Heart left ventricle (tissue), 16 donors: ENCODE measurements around the gene CYP19A1. TPM values are rescaled to one million over a fixed set of nuclear protein-coding genes. Genes with fewer than 3 reads are reported as not detected.

Experiments used
- ATAC-seq, 4 donors: fragments of 200-7000 bp; cut with Tn5 transposase; one replicate each; pipeline ENCODE4 v1.9.1; 2020 to 2022; ENCODE audit warnings: moderate library complexity in 4 of 4, mild to moderate bottlenecking in 3 of 4, moderate number of reproducible peaks in 1 of 4
- DNase-seq, 5 donors: peaks; one replicate each; pipeline ENCODE4 v3.0.0-alpha.2; 2020
- H3K27ac ChIP-seq, 12 donors: fragments of 200-600 bp; sonication (generic) in 4 of 12; one replicate each; pipeline versions ENCODE4 v1.5.0 to v1.8.0; 2016 to 2022; ENCODE audit warnings: mild to moderate bottlenecking in 2 of 12
- H3K27me3 ChIP-seq, 9 donors: fragments of 200-600 bp; sonication (generic) in 2 of 9; one replicate each; pipeline versions ENCODE4 v1.5.1 to v1.8.0; 2016 to 2022; ENCODE audit warnings: mild to moderate bottlenecking in 3 of 9
- H3K36me3 ChIP-seq, 9 donors: fragments of 200-600 bp; sonication (generic) in 2 of 9; one replicate each; pipeline versions ENCODE4 v1.5.0 to v1.8.0; 2018 to 2022; ENCODE audit warnings: mild to moderate bottlenecking in 2 of 9
- H3K4me1 ChIP-seq, 12 donors: fragments of 200-600 bp; sonication (generic) in 4 of 12; one replicate each; pipeline versions ENCODE4 v1.5.0 to v1.8.0; 2016 to 2022; ENCODE audit warnings: mild to moderate bottlenecking in 3 of 12
- H3K4me3 ChIP-seq, 12 donors: fragments of 200-600 bp; sonication (generic) in 4 of 12; one replicate each; pipeline versions ENCODE4 v1.5.0 to v1.8.0; 2017 to 2022; ENCODE audit warnings: mild to moderate bottlenecking in 9 of 12, moderate library complexity in 4 of 12
- H3K9me3 ChIP-seq, 12 donors: fragments of 200-600 bp; sonication (generic) in 4 of 12; one replicate each; pipeline versions ENCODE4 v1.5.0 to v1.8.0; 2016 to 2022; ENCODE audit warnings: mild to moderate bottlenecking in 1 of 12
- POLR2A ChIP-seq, 2 donors: fragments of 450-650 bp; IDR thresholded peaks; one replicate each; pipeline ENCODE4 v1.6.1; 2017; ENCODE audit warnings: antibody characterized with exemption in 2 of 2, mild to moderate bottlenecking in 2 of 2, moderate library complexity in 2 of 2
- WGBS, 4 donors: extraction: QIAGEN DNeasy Blood & Tissue Kit in 2 of 4; methylation state at CpG; one replicate each; pipeline versions ENCODE4 v1.1.5 to v1.1.7; 2013 to 2018; 5-methylcytosine and 5-hydroxymethylcytosine counted together
- intact Hi-C, 10 donors: fragments of 100-400 bp; cut with DNase I; formaldehyde crosslinking; loops; one replicate each; pipeline versions ENCODE4 v1.11.1 to v1.14.2; 2022
- polyA plus RNA-seq, 2 donors: library from polyadenylated mRNA; stranded (reverse); fragments of 200-250 nt; gene quantifications; one replicate each; pipeline ENCODE4 v1.2.3, GENCODE V29; 2013
- total RNA-seq, 9 donors: library from RNA; depleted of rRNA in 2 of 9; stranded (reverse); fragments of >200 nt in 2 of 9; fragmentation: NEBNext Ultra II Directional in 3 of 9; extraction: Animal tissue kit (Norgen Biotek cat#: 25700) in 3 of 9; gene quantifications; one replicate each; pipeline versions ENCODE4 v1.1.0 to v1.2.4, GENCODE V29; 2016 to 2023
- TF ChIP-seq, protein P1 (sequence below), 12 donors: fragments of 200-600 bp; sonication (generic) in 4 of 12; IDR thresholded peaks; one replicate each; pipeline versions ENCODE4 v1.5.0 to v1.8.0; 2018 to 2022; ENCODE audit warnings: antibody characterized with exemption in 12 of 12, mild to moderate bottlenecking in 5 of 12
- donor health status: ischemic (EF 13 %, LVEDD 7.1; RV severe dilation, severe dysfunction).
- donor health status: healthy with polysubstance abuse.
- donor health status: DM: no; HTN: yes; CAD: no.
- donor health status: DM: no; HTN: no; CAD: no.
- donor health status: ischemic (EF 25% LVEDD 6.9; RV normal size, moderate dysfunction).
- donor health status: ischemic (EF 25% LVEDD 5.7; RV mildly dilated, moderate dysfunction).
- donor health status: healthy.
- donor health status: DM: yes; HTN: yes; CAD: no.
- donor health status: ischemic (EF 35%, LVEDD 5.7; RV mildly dilated, moderate dysfunction).
- donor health status: nonischemic (EF 11% LVEDD 7.7; RV severe dilation, severe dysfunction).
- donor health status: DM: yes; HTN: yes; CAD: no.
- donor health status: PGD.
- donor health status: ischemic (EF 29% LVEDD 5.4; RV normal size, mild dysfunction).
- donor health status: nonischemic (EF 23%, LVEDD 6.1; RV moderate dilation, normal function).

Gene CYP19A1
- total and polyA plus RNA-seq, 11 donors: 0.15 to 5.4 (median 0.60) TPM

DNA sequence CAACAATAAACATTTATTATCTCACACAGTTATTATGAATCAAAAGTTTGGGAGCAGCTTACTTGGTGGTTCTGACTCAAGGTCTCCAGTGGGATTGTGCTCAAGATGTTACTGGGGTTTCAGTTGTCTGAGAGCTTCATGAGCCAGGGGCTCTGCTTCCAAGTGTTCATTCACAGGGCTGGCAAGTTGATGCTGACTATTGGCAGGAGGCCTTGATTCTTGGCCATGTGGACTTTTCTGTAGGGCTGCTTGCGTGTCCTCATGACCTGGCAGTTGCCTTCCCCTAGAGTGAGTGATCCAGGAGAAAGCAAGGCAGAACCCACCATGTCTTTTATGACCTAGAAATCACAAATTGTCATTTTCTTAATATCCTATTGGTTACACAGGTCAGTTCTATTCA, 156.5 kb downstream of the CYP19A1 start:
- Histone ChIP-seq H3K4me3 (no peak overlapping the region), H3K36me3 (no peaks in the 10 kb centered on the region), H3K27ac (no peak overlapping the region), H3K27me3 (no peaks in the 10 kb centered on the region), H3K9me3 (no peaks in the 10 kb centered on the region), H3K4me1 (peaks cover 0 to 22% (median 3%) of the 10 kb centered on the region in 12 donors)
- intact Hi-C loops: no loop called here
- peak in 1 of 5 donors; percentile 37 for DNase-seq
- 0 to 38% (median 14%) methylated on average over 1 of the region's 1 CpG for WGBS, 4 donors
- ATAC-seq: peak in 1 of 4 donors; percentile 34
- TF ChIP-seq, protein P1, sequence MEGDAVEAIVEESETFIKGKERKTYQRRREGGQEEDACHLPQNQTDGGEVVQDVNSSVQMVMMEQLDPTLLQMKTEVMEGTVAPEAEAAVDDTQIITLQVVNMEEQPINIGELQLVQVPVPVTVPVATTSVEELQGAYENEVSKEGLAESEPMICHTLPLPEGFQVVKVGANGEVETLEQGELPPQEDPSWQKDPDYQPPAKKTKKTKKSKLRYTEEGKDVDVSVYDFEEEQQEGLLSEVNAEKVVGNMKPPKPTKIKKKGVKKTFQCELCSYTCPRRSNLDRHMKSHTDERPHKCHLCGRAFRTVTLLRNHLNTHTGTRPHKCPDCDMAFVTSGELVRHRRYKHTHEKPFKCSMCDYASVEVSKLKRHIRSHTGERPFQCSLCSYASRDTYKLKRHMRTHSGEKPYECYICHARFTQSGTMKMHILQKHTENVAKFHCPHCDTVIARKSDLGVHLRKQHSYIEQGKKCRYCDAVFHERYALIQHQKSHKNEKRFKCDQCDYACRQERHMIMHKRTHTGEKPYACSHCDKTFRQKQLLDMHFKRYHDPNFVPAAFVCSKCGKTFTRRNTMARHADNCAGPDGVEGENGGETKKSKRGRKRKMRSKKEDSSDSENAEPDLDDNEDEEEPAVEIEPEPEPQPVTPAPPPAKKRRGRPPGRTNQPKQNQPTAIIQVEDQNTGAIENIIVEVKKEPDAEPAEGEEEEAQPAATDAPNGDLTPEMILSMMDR (IDR thresholded peaks at IDR 0.05): no peak
- TF ChIP-seq POLR2A (IDR thresholded peaks at IDR 0.05): no peak

DNA sequence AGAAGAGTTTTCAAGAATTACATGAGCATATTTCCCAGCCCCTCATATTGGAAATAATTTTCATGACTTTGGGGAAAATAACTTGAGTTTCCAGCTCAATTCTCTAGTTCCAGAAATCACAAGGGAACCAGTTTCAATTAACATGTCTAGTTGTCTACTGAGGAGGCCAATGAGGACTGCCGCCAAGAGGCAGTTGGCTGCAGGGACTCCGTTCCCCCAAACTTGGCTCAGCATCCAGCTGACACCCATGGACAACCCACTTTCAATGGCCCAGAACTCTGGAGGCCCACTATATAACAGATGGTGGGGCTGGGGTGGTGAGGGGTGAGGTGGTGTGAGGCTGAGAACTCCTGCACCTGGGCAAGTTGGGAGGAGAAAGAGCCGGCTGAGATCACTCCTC, 157.2 kb downstream of the CYP19A1 start:
- DNase-seq (no peak), ATAC-seq (no peak)
- H3K4me1 ChIP-seq: peaks cover 0 to 15% (median 3%) of the 10 kb centered on the region in 12 donors
- no peak for TF ChIP-seq POLR2A (IDR thresholded peaks at IDR 0.05)
- TF ChIP-seq, protein P1 (IDR thresholded peaks at IDR 0.05): no peak
- no peak overlapping the region for H3K27ac ChIP-seq
- intact Hi-C loops: no loop called here
- no peak overlapping the region for H3K4me3 ChIP-seq
- no peaks in the 10 kb centered on the region for H3K27me3 ChIP-seq
- 84 to 94% (median 88%) methylated on average over 3 of the region's 3 CpGs for WGBS, 4 donors
- no peaks in the 10 kb centered on the region for H3K9me3 ChIP-seq
- H3K36me3 ChIP-seq: no peaks in the 10 kb centered on the region

DNA sequence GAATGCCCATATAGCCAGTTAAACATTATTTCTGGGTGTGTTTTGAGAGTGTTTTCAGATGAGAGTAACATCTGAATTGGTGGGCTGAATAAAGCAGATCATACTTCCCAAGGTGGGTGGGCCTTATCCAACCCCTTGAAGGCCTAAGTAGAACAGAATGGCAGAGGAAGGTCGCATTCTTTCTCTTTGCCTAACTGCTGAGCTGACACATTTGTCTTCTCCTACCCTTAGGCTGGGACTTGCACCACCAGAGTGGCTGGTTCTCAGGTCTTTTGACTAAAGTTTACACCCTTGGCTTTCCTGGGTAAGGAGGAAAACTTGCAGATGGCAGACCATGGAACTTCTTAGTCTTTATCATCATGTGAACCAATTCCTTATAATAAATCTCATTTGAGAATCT, 157.9 kb downstream of the CYP19A1 start:
- no peak for TF ChIP-seq POLR2A (IDR thresholded peaks at IDR 0.05)
- TF ChIP-seq, protein P1 (IDR thresholded peaks at IDR 0.05): no peak
- H3K9me3 ChIP-seq: no peaks in the 10 kb centered on the region
- no peaks in the 10 kb centered on the region for H3K36me3 ChIP-seq
- no peak overlapping the region for H3K4me3 ChIP-seq
- H3K4me1 ChIP-seq: peaks cover 0 to 13% (median 3%) of the 10 kb centered on the region in 12 donors
- WGBS, 4 donors: 59 to 77% (median 70%) methylated on average over 1 of the region's 1 CpG
- no peak overlapping the region for H3K27ac ChIP-seq
- no peak for ATAC-seq
- intact Hi-C loops: no loop called here
- DNase-seq: no peak
- H3K27me3 ChIP-seq: no peaks in the 10 kb centered on the region

DNA sequence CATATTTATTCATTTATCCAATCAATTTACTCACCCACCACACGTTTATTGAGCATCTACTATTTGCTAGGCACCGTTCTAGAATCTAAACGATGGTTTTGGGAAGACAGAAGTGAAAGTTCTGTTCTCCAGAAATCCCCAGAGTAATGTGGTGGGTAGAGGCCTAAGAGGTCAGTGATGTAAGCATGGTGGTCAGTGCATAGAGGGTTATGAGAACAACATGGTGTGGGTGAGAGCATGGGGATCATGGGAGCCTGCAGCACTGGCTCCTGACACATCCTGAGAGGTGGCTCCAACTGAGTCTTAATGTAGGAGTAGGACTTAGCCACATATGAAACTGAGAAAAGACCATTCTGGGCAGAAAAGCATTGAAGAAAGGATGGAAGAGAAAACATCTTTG, 158.4 kb downstream of the CYP19A1 start:
- H3K27me3 ChIP-seq: no peaks in the 10 kb centered on the region
- intact Hi-C loops: no loop called here
- no peak for DNase-seq
- no peaks in the 10 kb centered on the region for H3K36me3 ChIP-seq
- ATAC-seq: no peak
- WGBS, 4 donors: 76 to 92% (median 84%) methylated on average over 3 of the region's 3 CpGs
- no peak overlapping the region for H3K4me3 ChIP-seq
- TF ChIP-seq, protein P1 (IDR thresholded peaks at IDR 0.05): no peak
- TF ChIP-seq POLR2A (IDR thresholded peaks at IDR 0.05): no peak
- peaks cover 0 to 13% (median 1%) of the 10 kb centered on the region in 12 donors for H3K4me1 ChIP-seq
- no peaks in the 10 kb centered on the region for H3K9me3 ChIP-seq
- no peak overlapping the region for H3K27ac ChIP-seq
